ENCODE measurements around the gene INS.

GRCh38 chr11:2121227-2122130 is 39.5 kb downstream of the INS start:
- TF ChIP-seq, protein P1, sequence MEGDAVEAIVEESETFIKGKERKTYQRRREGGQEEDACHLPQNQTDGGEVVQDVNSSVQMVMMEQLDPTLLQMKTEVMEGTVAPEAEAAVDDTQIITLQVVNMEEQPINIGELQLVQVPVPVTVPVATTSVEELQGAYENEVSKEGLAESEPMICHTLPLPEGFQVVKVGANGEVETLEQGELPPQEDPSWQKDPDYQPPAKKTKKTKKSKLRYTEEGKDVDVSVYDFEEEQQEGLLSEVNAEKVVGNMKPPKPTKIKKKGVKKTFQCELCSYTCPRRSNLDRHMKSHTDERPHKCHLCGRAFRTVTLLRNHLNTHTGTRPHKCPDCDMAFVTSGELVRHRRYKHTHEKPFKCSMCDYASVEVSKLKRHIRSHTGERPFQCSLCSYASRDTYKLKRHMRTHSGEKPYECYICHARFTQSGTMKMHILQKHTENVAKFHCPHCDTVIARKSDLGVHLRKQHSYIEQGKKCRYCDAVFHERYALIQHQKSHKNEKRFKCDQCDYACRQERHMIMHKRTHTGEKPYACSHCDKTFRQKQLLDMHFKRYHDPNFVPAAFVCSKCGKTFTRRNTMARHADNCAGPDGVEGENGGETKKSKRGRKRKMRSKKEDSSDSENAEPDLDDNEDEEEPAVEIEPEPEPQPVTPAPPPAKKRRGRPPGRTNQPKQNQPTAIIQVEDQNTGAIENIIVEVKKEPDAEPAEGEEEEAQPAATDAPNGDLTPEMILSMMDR (IDR thresholded peaks at IDR 0.05; ENCODE audit: low read depth, low read length, missing input control) = no peak
- TF ChIP-seq JUND (IDR thresholded peaks at IDR 0.05) (no peak), YY1 (IDR thresholded peaks at IDR 0.05) (no peak), ATF3 (IDR thresholded peaks at IDR 0.05) (no peak), NR2F2 (IDR thresholded peaks at IDR 0.05) (no peak), GABPA (IDR thresholded peaks at IDR 0.05 in 1 of 2, conservative IDR thresholded peaks at IDR 0.05 in 1 of 2) (no peak), ZBTB33 (IDR thresholded peaks at IDR 0.05) (no peak), RAD21 (IDR thresholded peaks at IDR 0.05) (no peak)
- TF ChIP-seq, protein P2, sequence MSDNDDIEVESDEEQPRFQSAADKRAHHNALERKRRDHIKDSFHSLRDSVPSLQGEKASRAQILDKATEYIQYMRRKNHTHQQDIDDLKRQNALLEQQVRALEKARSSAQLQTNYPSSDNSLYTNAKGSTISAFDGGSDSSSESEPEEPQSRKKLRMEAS (IDR thresholded peaks at IDR 0.05) = no peak
- TF ChIP-seq, protein P3, sequence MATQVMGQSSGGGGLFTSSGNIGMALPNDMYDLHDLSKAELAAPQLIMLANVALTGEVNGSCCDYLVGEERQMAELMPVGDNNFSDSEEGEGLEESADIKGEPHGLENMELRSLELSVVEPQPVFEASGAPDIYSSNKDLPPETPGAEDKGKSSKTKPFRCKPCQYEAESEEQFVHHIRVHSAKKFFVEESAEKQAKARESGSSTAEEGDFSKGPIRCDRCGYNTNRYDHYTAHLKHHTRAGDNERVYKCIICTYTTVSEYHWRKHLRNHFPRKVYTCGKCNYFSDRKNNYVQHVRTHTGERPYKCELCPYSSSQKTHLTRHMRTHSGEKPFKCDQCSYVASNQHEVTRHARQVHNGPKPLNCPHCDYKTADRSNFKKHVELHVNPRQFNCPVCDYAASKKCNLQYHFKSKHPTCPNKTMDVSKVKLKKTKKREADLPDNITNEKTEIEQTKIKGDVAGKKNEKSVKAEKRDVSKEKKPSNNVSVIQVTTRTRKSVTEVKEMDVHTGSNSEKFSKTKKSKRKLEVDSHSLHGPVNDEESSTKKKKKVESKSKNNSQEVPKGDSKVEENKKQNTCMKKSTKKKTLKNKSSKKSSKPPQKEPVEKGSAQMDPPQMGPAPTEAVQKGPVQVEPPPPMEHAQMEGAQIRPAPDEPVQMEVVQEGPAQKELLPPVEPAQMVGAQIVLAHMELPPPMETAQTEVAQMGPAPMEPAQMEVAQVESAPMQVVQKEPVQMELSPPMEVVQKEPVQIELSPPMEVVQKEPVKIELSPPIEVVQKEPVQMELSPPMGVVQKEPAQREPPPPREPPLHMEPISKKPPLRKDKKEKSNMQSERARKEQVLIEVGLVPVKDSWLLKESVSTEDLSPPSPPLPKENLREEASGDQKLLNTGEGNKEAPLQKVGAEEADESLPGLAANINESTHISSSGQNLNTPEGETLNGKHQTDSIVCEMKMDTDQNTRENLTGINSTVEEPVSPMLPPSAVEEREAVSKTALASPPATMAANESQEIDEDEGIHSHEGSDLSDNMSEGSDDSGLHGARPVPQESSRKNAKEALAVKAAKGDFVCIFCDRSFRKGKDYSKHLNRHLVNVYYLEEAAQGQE (IDR thresholded peaks at IDR 0.05) = no peak

All from liver (tissue), 3 donors.